ENCODE measurements around the gene CTRL. TPM values are rescaled to one million over a fixed set of nuclear protein-coding genes. Genes with fewer than 3 reads are reported as not detected.

CTRL gene
- total RNA-seq, 3 donors from 2014 or later (not counting 1 experiment from before 2014, with no cell fraction given) = 14.3 to 17.2 (median 15.0) TPM

DNA sequence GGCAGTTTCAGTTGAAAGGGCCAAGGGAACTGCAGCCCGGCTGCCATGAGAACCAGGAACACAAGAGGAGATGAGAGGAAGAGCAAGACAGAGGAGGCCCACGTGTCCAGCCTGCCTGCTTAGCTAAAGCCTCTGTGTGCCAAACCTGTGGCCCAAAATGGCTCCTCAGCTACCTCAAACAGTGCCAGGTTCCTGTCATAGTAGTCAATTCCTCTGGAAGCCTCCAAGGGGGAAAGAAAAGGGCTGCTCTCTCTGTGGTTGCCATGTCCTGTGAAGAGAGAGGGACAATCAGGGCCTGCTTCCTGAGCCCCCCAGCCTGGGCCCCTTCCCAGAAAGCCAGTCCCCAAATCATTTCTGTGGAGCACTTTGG is 31.6 kb upstream of the CTRL start:
- H3K27ac ChIP-seq (ENCODE audit: low read length) = no peak overlapping the region
- no peak overlapping the region for H3K27ac Mint-ChIP-seq
- intact Hi-C loops (cut with micrococcal nuclease) = no loop called here

GRCh38 chr16:67962135-67962534 is 30.5 kb upstream of the CTRL start:
- H3K9me3 ChIP-seq (ENCODE audit: control insufficient read depth, insufficient read depth, low read length) = no peaks in the 10 kb centered on the region
- H3K27me3 Mint-ChIP-seq (ENCODE audit: low read depth in 2 of 2) = no peaks in the 10 kb centered on the region
- H3K36me3 Mint-ChIP-seq = no peaks in the 10 kb centered on the region
- H3K27ac ChIP-seq (ENCODE audit: low read length) = no peak overlapping the region
- peaks cover 19% of the 10 kb centered on the region for H3K36me3 ChIP-seq (ENCODE audit: control insufficient read depth, insufficient read depth, low read length)
- intact Hi-C loops (cut with micrococcal nuclease) = no loop called here
- H3K27me3 ChIP-seq (ENCODE audit: control insufficient read depth, insufficient read depth, low read length) = no peaks in the 10 kb centered on the region
- WGBS (ENCODE audit: insufficient coverage) = 97% methylated on average over 7 of the region's 8 CpGs
- TF ChIP-seq CTCF (IDR thresholded peaks at IDR 0.05) = no peak
- no peak overlapping the region for H3K4me3 Mint-ChIP-seq
- H3K9me3 Mint-ChIP-seq = no peaks in the 10 kb centered on the region
- DNase-seq (no peak), ATAC-seq (no peak)
- no peak overlapping the region for H3K4me3 ChIP-seq (ENCODE audit: low read length)
- H3K4me1 Mint-ChIP-seq = peaks cover 8% of the 10 kb centered on the region in 2 donors
- H3K27ac Mint-ChIP-seq = no peak overlapping the region
- H3K4me1 ChIP-seq (ENCODE audit: control insufficient read depth, insufficient read depth, low read length) = peaks cover 10% of the 10 kb centered on the region

More for the DNA sequence above, 31.6 kb upstream of the CTRL start:
- H3K27me3 Mint-ChIP-seq (ENCODE audit: low read depth in 2 of 2) = no peaks in the 10 kb centered on the region
- 94% methylated on average over 2 of the region's 2 CpGs for WGBS (ENCODE audit: insufficient coverage)
- H3K27me3 ChIP-seq (ENCODE audit: control insufficient read depth, insufficient read depth, low read length) = no peaks in the 10 kb centered on the region
- DNase-seq = no peak
- no peaks in the 10 kb centered on the region for H3K36me3 Mint-ChIP-seq
- ATAC-seq = no peak
- H3K36me3 ChIP-seq (ENCODE audit: control insufficient read depth, insufficient read depth, low read length) = peaks cover 19% of the 10 kb centered on the region
- H3K4me1 ChIP-seq (ENCODE audit: control insufficient read depth, insufficient read depth, low read length) = peaks cover 18% of the 10 kb centered on the region
- H3K9me3 ChIP-seq (ENCODE audit: control insufficient read depth, insufficient read depth, low read length) = no peaks in the 10 kb centered on the region
- no peaks in the 10 kb centered on the region for H3K9me3 Mint-ChIP-seq
- no peak for TF ChIP-seq CTCF (IDR thresholded peaks at IDR 0.05)
- no peak overlapping the region for H3K4me3 Mint-ChIP-seq
- peaks cover 16 to 17% of the 10 kb centered on the region in 2 donors for H3K4me1 Mint-ChIP-seq
- H3K4me3 ChIP-seq (ENCODE audit: low read length) = no peak overlapping the region

- Mint-ChIP-seq H3K27me3 (ENCODE audit: low read depth in 2 of 2) (no peaks in the 10 kb centered on the region), H3K4me3 (no peak overlapping the region), H3K4me1 (peaks cover 5% of the 10 kb centered on the region in 2 donors), H3K27ac (no peak overlapping the region), H3K9me3 (no peaks in the 10 kb centered on the region), H3K36me3 (no peaks in the 10 kb centered on the region)
- no peak for TF ChIP-seq CTCF (IDR thresholded peaks at IDR 0.05)
- Histone ChIP-seq H3K4me3 (ENCODE audit: low read length) (no peak overlapping the region), H3K9me3 (ENCODE audit: control insufficient read depth, insufficient read depth, low read length) (no peaks in the 10 kb centered on the region), H3K27me3 (ENCODE audit: control insufficient read depth, insufficient read depth, low read length) (no peaks in the 10 kb centered on the region), H3K4me1 (ENCODE audit: control insufficient read depth, insufficient read depth, low read length) (peaks cover 4% of the 10 kb centered on the region), H3K36me3 (ENCODE audit: control insufficient read depth, insufficient read depth, low read length) (peaks cover 19% of the 10 kb centered on the region), H3K27ac (ENCODE audit: low read length) (no peak overlapping the region)
- intact Hi-C loops (cut with micrococcal nuclease) = no loop called here
- ATAC-seq = no peak
- no peak for DNase-seq
- 96% methylated on average over 13 of the region's 13 CpGs for WGBS (ENCODE audit: insufficient coverage)
These were observed 29.9 kb upstream of the CTRL start for GRCh38 chr16:67961551-67961957.

DNA sequence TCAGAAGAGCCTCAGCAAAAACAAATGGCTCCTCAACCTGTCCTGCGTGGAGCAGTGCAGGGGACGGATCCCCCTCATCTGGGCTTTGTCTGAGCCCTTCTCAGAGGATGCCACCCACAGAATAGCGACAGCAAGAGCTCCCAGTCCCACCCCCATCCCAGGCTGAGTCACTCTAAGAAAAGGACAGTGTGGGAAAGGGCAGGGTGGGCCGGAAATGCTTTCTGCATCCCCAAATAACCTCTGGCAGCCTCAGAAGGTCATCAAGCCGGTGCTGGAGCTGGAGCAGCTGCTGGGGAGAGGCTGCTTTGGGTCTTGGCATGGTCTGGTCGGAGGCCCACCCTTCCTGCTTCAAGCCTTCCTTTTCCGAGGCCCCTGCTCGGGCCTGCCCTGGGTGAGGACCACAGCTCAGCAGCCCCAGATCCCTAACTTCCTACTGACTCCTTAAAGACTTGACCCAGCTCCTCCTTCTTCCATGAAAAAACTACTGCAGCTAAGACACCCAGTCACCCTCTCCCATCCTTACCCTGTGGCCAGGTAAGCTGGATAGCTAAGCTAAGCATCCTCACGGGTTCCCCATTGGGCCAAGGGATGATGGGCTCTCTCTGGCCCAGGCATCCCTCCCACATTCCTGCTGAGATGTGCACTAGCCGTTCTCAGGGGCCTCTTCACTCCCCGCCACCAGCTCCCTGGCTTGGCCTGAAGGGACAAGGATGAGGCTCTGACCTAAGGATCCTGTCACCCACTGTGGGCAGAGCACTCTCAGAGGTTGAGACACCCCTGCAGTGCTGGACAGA is 28.1 kb upstream of the CTRL start:
- no peak for DNase-seq
- TF ChIP-seq CTCF (IDR thresholded peaks at IDR 0.05) = no peak
- H3K9me3 Mint-ChIP-seq = no peaks in the 10 kb centered on the region
- no peak for ATAC-seq
- H3K4me3 Mint-ChIP-seq = no peak overlapping the region
- H3K27me3 Mint-ChIP-seq (ENCODE audit: low read depth in 2 of 2) = no peaks in the 10 kb centered on the region
- Histone ChIP-seq H3K27ac (ENCODE audit: low read length) (no peak overlapping the region), H3K9me3 (ENCODE audit: control insufficient read depth, insufficient read depth, low read length) (no peaks in the 10 kb centered on the region), H3K4me3 (ENCODE audit: low read length) (no peak overlapping the region), H3K4me1 (ENCODE audit: control insufficient read depth, insufficient read depth, low read length) (no peaks in the 10 kb centered on the region), H3K36me3 (ENCODE audit: control insufficient read depth, insufficient read depth, low read length) (peaks cover 19% of the 10 kb centered on the region), H3K27me3 (ENCODE audit: control insufficient read depth, insufficient read depth, low read length) (no peaks in the 10 kb centered on the region)
- H3K36me3 Mint-ChIP-seq = no peaks in the 10 kb centered on the region
- intact Hi-C loops (cut with micrococcal nuclease) = no loop called here
- H3K4me1 Mint-ChIP-seq = peaks cover 5% of the 10 kb centered on the region in 2 donors
- no peak overlapping the region for H3K27ac Mint-ChIP-seq
- WGBS (ENCODE audit: insufficient coverage) = 96% methylated on average over 11 of the region's 11 CpGs

All from natural killer cell (primary cell).